ENCODE measurements around the gene PDE10A.

The PDE10A gene

DNA sequence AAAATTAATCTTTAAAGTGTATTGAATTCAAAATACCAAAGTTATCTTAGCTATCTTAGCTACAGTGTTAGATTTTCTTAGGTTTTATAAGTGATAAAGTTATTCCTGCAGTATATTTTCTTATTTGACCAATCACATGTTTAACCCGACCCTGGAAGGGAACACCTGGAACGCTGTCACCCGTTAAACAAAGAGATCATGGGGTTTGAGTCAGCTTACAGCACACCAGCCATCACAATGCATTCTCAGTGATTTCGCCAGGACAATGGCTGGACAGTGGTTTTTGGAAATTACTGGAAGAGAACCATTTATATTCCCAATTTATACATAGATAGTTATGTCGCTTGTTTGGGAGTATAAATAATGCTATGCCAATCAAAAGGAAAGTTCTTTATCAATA is 364.2 kb downstream of the PDE10A start:
- Histone ChIP-seq H3K4me2 (ENCODE audit: low read depth, low read length, poor library complexity, severe bottlenecking) (no peak overlapping the region), H3K9me2 (replicated peaks; ENCODE audit: insufficient read depth, low read length) (no peaks in the 10 kb centered on the region), H3K27ac (ENCODE audit: low read depth, low read length) (no peak overlapping the region), H2AFZ (ENCODE audit: low read depth, low read length, severe bottlenecking) (no peak overlapping the region), H3K27me3 (ENCODE audit: low read length) (no peaks in the 10 kb centered on the region), H3K79me2 (ENCODE audit: insufficient read depth, low read length) (no peaks in the 10 kb centered on the region), H3K9me3 (ENCODE audit: insufficient read depth, low read length) (no peaks in the 10 kb centered on the region), H4K20me1 (ENCODE audit: low read depth, low read length) (no peaks in the 10 kb centered on the region), H3K36me3 (ENCODE audit: low read length) (no peaks in the 10 kb centered on the region), H3F3A (ENCODE audit: insufficient read depth) (no peaks in the 10 kb centered on the region), H3K9ac (ENCODE audit: low read length) (no peak overlapping the region), H3K4me3 (ENCODE audit: insufficient read depth, low read length, poor library complexity, severe bottlenecking) (no peak overlapping the region)
- TF ChIP-seq, protein P1, sequence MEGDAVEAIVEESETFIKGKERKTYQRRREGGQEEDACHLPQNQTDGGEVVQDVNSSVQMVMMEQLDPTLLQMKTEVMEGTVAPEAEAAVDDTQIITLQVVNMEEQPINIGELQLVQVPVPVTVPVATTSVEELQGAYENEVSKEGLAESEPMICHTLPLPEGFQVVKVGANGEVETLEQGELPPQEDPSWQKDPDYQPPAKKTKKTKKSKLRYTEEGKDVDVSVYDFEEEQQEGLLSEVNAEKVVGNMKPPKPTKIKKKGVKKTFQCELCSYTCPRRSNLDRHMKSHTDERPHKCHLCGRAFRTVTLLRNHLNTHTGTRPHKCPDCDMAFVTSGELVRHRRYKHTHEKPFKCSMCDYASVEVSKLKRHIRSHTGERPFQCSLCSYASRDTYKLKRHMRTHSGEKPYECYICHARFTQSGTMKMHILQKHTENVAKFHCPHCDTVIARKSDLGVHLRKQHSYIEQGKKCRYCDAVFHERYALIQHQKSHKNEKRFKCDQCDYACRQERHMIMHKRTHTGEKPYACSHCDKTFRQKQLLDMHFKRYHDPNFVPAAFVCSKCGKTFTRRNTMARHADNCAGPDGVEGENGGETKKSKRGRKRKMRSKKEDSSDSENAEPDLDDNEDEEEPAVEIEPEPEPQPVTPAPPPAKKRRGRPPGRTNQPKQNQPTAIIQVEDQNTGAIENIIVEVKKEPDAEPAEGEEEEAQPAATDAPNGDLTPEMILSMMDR (IDR thresholded peaks at IDR 0.05; ENCODE audit: insufficient read depth, low read length, poor library complexity, severe bottlenecking): no peak

DNA sequence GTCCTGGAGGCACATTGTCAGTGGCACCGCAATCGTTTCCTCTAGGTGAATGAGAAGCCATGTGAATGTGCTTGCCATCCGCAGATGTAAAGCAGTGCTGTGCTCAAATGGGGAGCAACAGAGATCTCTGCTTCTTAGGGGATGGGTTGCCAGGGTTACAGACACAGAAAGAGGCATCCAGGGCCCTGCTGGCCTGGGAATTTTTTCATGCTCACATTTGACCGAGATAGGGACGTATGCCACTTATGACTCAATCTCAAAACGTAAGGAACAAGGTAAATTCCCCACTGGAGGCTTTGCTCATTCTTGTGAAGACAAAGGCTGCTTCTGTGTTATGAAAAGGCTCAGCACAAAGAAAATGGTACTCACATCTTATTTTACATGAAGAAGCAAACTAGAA is 364.6 kb downstream of the PDE10A start:
- TF ChIP-seq EZH2phosphoT487 (conservative IDR thresholded peaks at IDR 0.05; ENCODE audit: low read length): no peak
- TF ChIP-seq, protein P1 (IDR thresholded peaks at IDR 0.05; ENCODE audit: insufficient read depth, low read length, poor library complexity, severe bottlenecking): no peak
- H3F3A ChIP-seq (ENCODE audit: insufficient read depth): no peaks in the 10 kb centered on the region

DNA sequence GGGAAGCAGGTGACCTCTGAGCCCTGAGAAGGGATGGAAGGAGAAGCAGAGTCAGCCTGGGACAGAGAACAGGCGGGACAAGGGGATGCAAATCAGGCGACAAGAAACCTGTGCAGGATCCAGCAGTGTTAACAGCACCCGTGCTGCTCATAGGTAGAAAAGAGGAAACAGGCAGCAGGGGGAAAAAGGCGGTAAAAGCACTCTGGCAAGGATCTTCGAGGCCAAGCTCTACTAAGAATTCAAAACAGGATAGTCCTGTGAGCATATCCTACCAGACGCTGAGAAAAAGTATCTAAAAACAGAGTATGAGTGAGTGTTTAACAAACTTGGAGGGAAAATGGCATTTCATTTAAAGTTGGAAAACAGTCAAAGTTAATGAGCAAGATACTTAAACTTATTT is 370.4 kb downstream of the PDE10A start:
- Histone ChIP-seq H3K27me3 (ENCODE audit: low read length) (no peaks in the 10 kb centered on the region), H3F3A (ENCODE audit: insufficient read depth) (no peaks in the 10 kb centered on the region), H3K4me2 (ENCODE audit: low read depth, low read length, poor library complexity, severe bottlenecking) (no peak overlapping the region), H3K9ac (ENCODE audit: low read length) (no peak overlapping the region), H3K9me3 (ENCODE audit: insufficient read depth, low read length) (no peaks in the 10 kb centered on the region), H3K36me3 (ENCODE audit: low read length) (no peaks in the 10 kb centered on the region), H4K20me1 (ENCODE audit: low read depth, low read length) (no peaks in the 10 kb centered on the region), H2AFZ (ENCODE audit: low read depth, low read length, severe bottlenecking) (no peak overlapping the region), H3K4me3 (ENCODE audit: insufficient read depth, low read length, poor library complexity, severe bottlenecking) (no peak overlapping the region), H3K27ac (ENCODE audit: low read depth, low read length) (no peak overlapping the region), H3K79me2 (ENCODE audit: insufficient read depth, low read length) (no peaks in the 10 kb centered on the region), H3K9me2 (replicated peaks; ENCODE audit: insufficient read depth, low read length) (no peaks in the 10 kb centered on the region)
- TF ChIP-seq, protein P1 (IDR thresholded peaks at IDR 0.05; ENCODE audit: insufficient read depth, low read length, poor library complexity, severe bottlenecking): no peak
- TF ChIP-seq EZH2phosphoT487 (conservative IDR thresholded peaks at IDR 0.05; ENCODE audit: low read length): no peak

More for the DNA sequence above, 364.6 kb downstream of the PDE10A start:
- H3K4me3 ChIP-seq (ENCODE audit: insufficient read depth, low read length, poor library complexity, severe bottlenecking): no peak overlapping the region
- H3K9me3 ChIP-seq (ENCODE audit: insufficient read depth, low read length): no peaks in the 10 kb centered on the region
- no peaks in the 10 kb centered on the region for H3K36me3 ChIP-seq (ENCODE audit: low read length)
- H2AFZ ChIP-seq (ENCODE audit: low read depth, low read length, severe bottlenecking): no peak overlapping the region
- no peaks in the 10 kb centered on the region for H3K79me2 ChIP-seq (ENCODE audit: insufficient read depth, low read length)
- no peak overlapping the region for H3K4me2 ChIP-seq (ENCODE audit: low read depth, low read length, poor library complexity, severe bottlenecking)
- H3K27ac ChIP-seq (ENCODE audit: low read depth, low read length): no peak overlapping the region
- no peak overlapping the region for H3K9ac ChIP-seq (ENCODE audit: low read length)
- no peaks in the 10 kb centered on the region for H3K9me2 ChIP-seq (replicated peaks; ENCODE audit: insufficient read depth, low read length)
- no peaks in the 10 kb centered on the region for H4K20me1 ChIP-seq (ENCODE audit: low read depth, low read length)
- H3K27me3 ChIP-seq (ENCODE audit: low read length): no peaks in the 10 kb centered on the region
